AG04449 (cell line): ENCODE data around the gene CNDP1.

Experiments
- CTCF ChIA-PET: fragments of 350-600 bp; formaldehyde crosslinking; extraction: SDS; loops from one replicate; lab custom pipeline; 2021; ENCODE audit warnings: antibody characterized with exemption; lab: Yijun Ruan, JAX
- POLR2A ChIA-PET: fragments of 400-600, 350-600 bp; formaldehyde crosslinking; extraction: SDS; loops from one replicate; lab custom pipeline; 2020; ENCODE audit warnings: antibody characterized with exemption, inconsistent platforms; lab: Yijun Ruan, JAX
- DNase-seq: peaks from one replicate; pipeline ENCODE4 v3.0.0-alpha.2; 2010; ENCODE audit warnings: low read depth, low spot score
- H3K4me3 ChIP-seq: 2 replicates; pipeline ENCODE4 v1.5.1; 2011; ENCODE audit warnings: low read depth, mild to moderate bottlenecking, control low read depth, low read length
- CTCF ChIP-seq: IDR thresholded peaks from one replicate; pipeline ENCODE4 v1.5.1; 2011; ENCODE audit warnings: mild to moderate bottlenecking, moderate library complexity, low read length, control low read depth, inconsistent platforms; ENCODE audit not compliant: insufficient read depth; ENCODE audit errors: missing control alignments

CNDP1 gene

GRCh38 chr18:74609535-74609934 lies 75.2 kb downstream of the CNDP1 start:
- ChIA-PET CTCF (interaction anchor here (0.6 kb wide), 1 partner anchor 9 kb away, joined by 3 read pairs; no protein-coding TSS in a partner anchor), POLR2A (no interaction called here)
- no peak for DNase-seq
- no peak overlapping the region for H3K4me3 ChIP-seq
- TF ChIP-seq CTCF, result no peak

GRCh38 chr18:74610051-74610615 lies 75.8 kb downstream of the CNDP1 start:
- CTCF ChIA-PET, result no interaction called here
- POLR2A ChIA-PET, result no interaction called here
- no peak overlapping the region for H3K4me3 ChIP-seq
- no peak for TF ChIP-seq CTCF
- DNase-seq, result no peak

GRCh38 chr18:74610860-74611259 lies 76.6 kb downstream of the CNDP1 start:
- CTCF ChIA-PET, result no interaction called here
- H3K4me3 ChIP-seq, result no peak overlapping the region
- POLR2A ChIA-PET, result no interaction called here
- no peak for DNase-seq
- TF ChIP-seq CTCF, result no peak

GRCh38 chr18:74611765-74612164 lies 77.5 kb downstream of the CNDP1 start:
- ChIA-PET POLR2A (no interaction called here), CTCF (no interaction called here)

GRCh38 chr18:74613381-74613780 lies 79.1 kb downstream of the CNDP1 start:
- no peak overlapping the region for H3K4me3 ChIP-seq
- no peak for DNase-seq
- TF ChIP-seq CTCF, result no peak
- POLR2A ChIA-PET, result no interaction called here
- CTCF ChIA-PET, result no interaction called here

More at GRCh38 chr18:74611765-74612164, 77.5 kb downstream of the CNDP1 start:
- no peak overlapping the region for H3K4me3 ChIP-seq
- no peak for DNase-seq
- TF ChIP-seq CTCF, result no peak

GRCh38 chr18:74616494-74616893 lies 82.2 kb downstream of the CNDP1 start:
- ChIA-PET CTCF (no interaction called here), POLR2A (no interaction called here)
- H3K4me3 ChIP-seq, result no peak overlapping the region
- no peak for DNase-seq
- no peak for TF ChIP-seq CTCF
